Kidney epithelial cell (primary cell): ENCODE results near the gene GPR158. TPM values are rescaled to one million over a fixed set of nuclear protein-coding genes. Genes with fewer than 3 reads are reported as not detected.
A peak's percentile ranks its signal among the peaks of the same experiment; 100 is the strongest.

Experiments used
- DNase-seq: peaks from one replicate; pipeline ENCODE4 v3.0.0-alpha.2; 2010; ENCODE audit warnings: low read depth
- H3K27me3 ChIP-seq: 2 replicates; pipeline ENCODE4 v1.6.0; 2011; ENCODE audit warnings: low read length; ENCODE audit not compliant: control insufficient read depth, insufficient read depth
- H3K36me3 ChIP-seq: 2 replicates; pipeline ENCODE4 v1.5.1; 2011; ENCODE audit warnings: low read length; ENCODE audit not compliant: control insufficient read depth, insufficient read depth
- H3K4me3 ChIP-seq: 2 replicates; pipeline ENCODE4 v1.5.1; 2011; ENCODE audit warnings: low read depth, mild to moderate bottlenecking, control low read depth, low read length
- CTCF ChIP-seq: IDR thresholded peaks from 2 replicates; pipeline ENCODE4 v1.5.1; 2011; ENCODE audit warnings: mild to moderate bottlenecking, moderate library complexity, low read length, control low read depth, inconsistent platforms; ENCODE audit not compliant: insufficient read depth, poor library complexity, severe bottlenecking
- total RNA-seq: library from RNA; depleted of rRNA; stranded (reverse); fragments of >200 nt; gene quantifications from 2 replicates; pipeline ENCODE4 v1.2.3, GENCODE V29; 2015

Gene GPR158
- total RNA-seq, 1 donor from 2014 or later, result not detected

- Histone ChIP-seq H3K27me3 (no peaks in the 10 kb centered on the region), H3K36me3 (no peaks in the 10 kb centered on the region), H3K4me3 (no peak overlapping the region)
- TF ChIP-seq CTCF, result no peak
- no peak for DNase-seq
These were observed 34.8 kb downstream of the GPR158 start for GRCh38 chr10:25209618-25210017.

DNA sequence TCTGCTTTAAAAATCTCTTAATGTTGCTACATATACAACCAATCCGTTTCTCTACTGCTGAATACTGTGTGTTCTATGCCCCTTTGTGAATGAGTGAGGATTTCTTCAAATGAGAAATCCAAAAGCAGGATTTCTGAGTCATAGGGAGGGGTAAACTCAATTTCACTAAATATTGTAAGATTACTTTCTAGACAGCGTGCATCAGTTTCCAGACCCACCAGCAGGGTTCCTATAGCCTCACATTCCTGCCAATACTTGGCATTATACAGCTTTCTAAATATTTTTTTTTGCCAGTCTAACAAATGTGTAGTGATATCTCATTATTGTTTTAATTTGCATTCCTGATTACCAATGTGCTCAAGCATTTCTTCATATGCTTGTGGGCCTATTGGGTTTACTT lies 35.5 kb downstream of the GPR158 start:
- no peak for TF ChIP-seq CTCF
- H3K27me3 ChIP-seq, result no peaks in the 10 kb centered on the region
- no peak for DNase-seq
- H3K36me3 ChIP-seq, result no peaks in the 10 kb centered on the region
- no peak overlapping the region for H3K4me3 ChIP-seq

- Histone ChIP-seq H3K36me3 (no peaks in the 10 kb centered on the region), H3K4me3 (no peak overlapping the region), H3K27me3 (peaks cover 2% of the 10 kb centered on the region)
- DNase-seq, result no peak
- TF ChIP-seq CTCF, result no peak
These were observed 45.4 kb downstream of the GPR158 start for GRCh38 chr10:25220156-25220555.

DNA sequence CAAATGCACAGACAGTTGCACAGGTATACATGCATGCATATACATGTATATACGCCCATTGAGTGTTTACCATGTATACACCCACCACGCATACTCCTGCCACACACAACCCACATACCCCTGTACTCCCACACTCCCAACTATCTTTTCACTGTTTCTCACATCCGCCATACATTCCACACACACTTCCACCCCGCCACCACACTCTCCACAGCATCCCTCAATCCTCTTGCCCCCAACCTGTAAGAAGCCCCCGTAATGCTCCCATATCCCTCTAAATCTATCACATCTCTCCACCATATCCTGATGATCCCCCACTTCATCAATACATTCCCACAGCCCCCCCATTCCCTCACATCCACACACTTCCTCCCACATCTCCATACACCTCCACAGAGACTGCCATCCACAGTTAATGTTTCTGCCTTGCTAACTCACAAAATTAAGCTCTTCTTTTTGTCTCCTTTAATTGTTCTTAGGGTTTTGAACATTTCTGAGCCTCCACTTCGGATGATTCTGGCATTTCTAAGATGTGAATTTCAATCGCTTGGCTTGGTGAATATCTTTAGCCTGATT lies 47.4 kb downstream of the GPR158 start:
- H3K36me3 ChIP-seq, result no peaks in the 10 kb centered on the region
- DNase-seq, result no peak
- no peak overlapping the region for H3K4me3 ChIP-seq
- H3K27me3 ChIP-seq, result peaks cover 2% of the 10 kb centered on the region
- no peak for TF ChIP-seq CTCF

GRCh38 chr10:25226775-25227682 lies 52.2 kb downstream of the GPR158 start:
- H3K27me3 ChIP-seq, result peaks cover under 1% of the 10 kb centered on the region
- peak; percentile 1 for DNase-seq
- no peak overlapping the region for H3K4me3 ChIP-seq
- peak; percentile 76 for TF ChIP-seq CTCF
- no peaks in the 10 kb centered on the region for H3K36me3 ChIP-seq
